IPS-20b (cell line): ENCODE measurements around the gene KMT5B.

ENCODE experiments used
- H3K27ac ChIP-seq: one replicate; pipeline ENCODE4 v1.5.1; 2013; ENCODE audit warnings: low read length
- H3K27me3 ChIP-seq: 2 replicates; pipeline ENCODE4 v1.6.1; 2013; ENCODE audit warnings: mild to moderate bottlenecking, low read length, inconsistent platforms; ENCODE audit not compliant: insufficient read depth
- H3K36me3 ChIP-seq: 2 replicates; pipeline ENCODE4 v1.6.1; 2013; ENCODE audit warnings: low read depth, mild to moderate bottlenecking, inconsistent platforms, low read length, moderate library complexity; ENCODE audit not compliant: insufficient read depth
- H3K4me1 ChIP-seq: 2 replicates; pipeline ENCODE4 v1.6.1; 2013; ENCODE audit warnings: mild to moderate bottlenecking, control low read depth, inconsistent platforms, low read length, moderate library complexity; ENCODE audit not compliant: insufficient read depth
- H3K4me3 ChIP-seq: 2 replicates; pipeline ENCODE4 v1.5.1; 2013; ENCODE audit warnings: mild to moderate bottlenecking, low read length, inconsistent platforms
- H3K9ac ChIP-seq: 2 replicates; pipeline ENCODE4 v1.6.1; 2013; ENCODE audit warnings: low read depth, mild to moderate bottlenecking, inconsistent platforms, low read length, moderate library complexity
- H3K9me3 ChIP-seq: 2 replicates; pipeline ENCODE4 v1.6.1; 2013; ENCODE audit warnings: mild to moderate bottlenecking, low read depth, low read length, inconsistent platforms; ENCODE audit not compliant: insufficient read depth

KMT5B gene

GRCh38 chr11:68140496-68141245, 72.4 kb downstream of the KMT5B start:
- Histone ChIP-seq H3K36me3 (no peaks in the 10 kb centered on the region), H3K27ac (no peak overlapping the region), H3K4me3 (no peak overlapping the region), H3K4me1 (no peaks in the 10 kb centered on the region), H3K27me3 (no peaks in the 10 kb centered on the region), H3K9ac (no peak overlapping the region), H3K9me3 (peaks cover 5% of the 10 kb centered on the region; the same call in 1 of the 2 replicates)

GRCh38 chr11:68138237-68138636, 74.9 kb downstream of the KMT5B start:
- Histone ChIP-seq H3K9ac (no peak overlapping the region), H3K27me3 (no peaks in the 10 kb centered on the region), H3K27ac (no peak overlapping the region), H3K9me3 (peaks cover 25% of the 10 kb centered on the region), H3K4me1 (no peaks in the 10 kb centered on the region), H3K36me3 (no peaks in the 10 kb centered on the region), H3K4me3 (no peak overlapping the region)

- Histone ChIP-seq H3K4me3 (no peak overlapping the region), H3K27me3 (no peaks in the 10 kb centered on the region), H3K9me3 (peaks cover 26% of the 10 kb centered on the region), H3K9ac (no peak overlapping the region), H3K36me3 (no peaks in the 10 kb centered on the region), H3K4me1 (no peaks in the 10 kb centered on the region), H3K27ac (no peak overlapping the region)
Measured at GRCh38 chr11:68137833-68138232, 75.3 kb downstream of the KMT5B start.

- H3K36me3 ChIP-seq = no peaks in the 10 kb centered on the region
- H3K4me1 ChIP-seq = no peaks in the 10 kb centered on the region
- H3K4me3 ChIP-seq = no peak overlapping the region
- H3K27ac ChIP-seq = no peak overlapping the region
- peaks cover 33% of the 10 kb centered on the region for H3K9me3 ChIP-seq
- no peak overlapping the region for H3K9ac ChIP-seq
- no peaks in the 10 kb centered on the region for H3K27me3 ChIP-seq
Measured at GRCh38 chr11:68136866-68137265, 76.2 kb downstream of the KMT5B start.

- H3K4me3 ChIP-seq = no peak overlapping the region
- H3K27ac ChIP-seq = no peak overlapping the region
- H3K9ac ChIP-seq = no peak overlapping the region
- H3K4me1 ChIP-seq = no peaks in the 10 kb centered on the region
- peaks cover 44% of the 10 kb centered on the region for H3K9me3 ChIP-seq
- no peaks in the 10 kb centered on the region for H3K36me3 ChIP-seq
- H3K27me3 ChIP-seq = no peaks in the 10 kb centered on the region
Measured at GRCh38 chr11:68135161-68135560, 77.9 kb downstream of the KMT5B start.

GRCh38 chr11:68133761-68134160, 79.3 kb downstream of the KMT5B start:
- no peak overlapping the region for H3K9ac ChIP-seq
- H3K9me3 ChIP-seq = peaks cover 47% of the 10 kb centered on the region
- H3K27ac ChIP-seq = no peak overlapping the region
- no peaks in the 10 kb centered on the region for H3K27me3 ChIP-seq
- H3K4me1 ChIP-seq = peaks cover 5% of the 10 kb centered on the region; the same call in 1 of the 2 replicates
- no peak overlapping the region for H3K4me3 ChIP-seq
- H3K36me3 ChIP-seq = no peaks in the 10 kb centered on the region

- Histone ChIP-seq H3K9me3 (peaks cover 39% of the 10 kb centered on the region), H3K4me1 (peaks cover 32% of the 10 kb centered on the region), H3K36me3 (no peaks in the 10 kb centered on the region), H3K27ac (no peak overlapping the region), H3K27me3 (no peaks in the 10 kb centered on the region), H3K9ac (no peak overlapping the region), H3K4me3 (no peak overlapping the region)
Measured at GRCh38 chr11:68130121-68130520, 83.0 kb downstream of the KMT5B start.

GRCh38 chr11:68128682-68129327, 84.3 kb downstream of the KMT5B start:
- Histone ChIP-seq H3K27ac (peak overlapping the region; percentile 92), H3K4me3 (peak overlapping the region; percentile 58; the same call in 1 of the 2 replicates), H3K4me1 (peaks cover 33% of the 10 kb centered on the region), H3K9ac (peak overlapping the region; percentile 70), H3K27me3 (no peaks in the 10 kb centered on the region), H3K36me3 (no peaks in the 10 kb centered on the region), H3K9me3 (peaks cover 27% of the 10 kb centered on the region)

- peak overlapping the region; percentile 98 for H3K27ac ChIP-seq
- H3K4me1 ChIP-seq = peaks cover 34% of the 10 kb centered on the region
- H3K27me3 ChIP-seq = no peaks in the 10 kb centered on the region
- H3K9ac ChIP-seq = peak overlapping the region; percentile 87
- peak overlapping the region; percentile 58; the same call in 1 of the 2 replicates for H3K4me3 ChIP-seq
- peaks cover 20% of the 10 kb centered on the region for H3K9me3 ChIP-seq
- H3K36me3 ChIP-seq = no peaks in the 10 kb centered on the region
Measured at GRCh38 chr11:68127714-68128681, 85.1 kb downstream of the KMT5B start.

GRCh38 chr11:68125164-68125563, 87.9 kb downstream of the KMT5B start:
- H3K4me1 ChIP-seq = peaks cover 42% of the 10 kb centered on the region
- no peak overlapping the region for H3K4me3 ChIP-seq
- no peak overlapping the region for H3K9ac ChIP-seq
- no peaks in the 10 kb centered on the region for H3K27me3 ChIP-seq
- peaks cover 2% of the 10 kb centered on the region for H3K9me3 ChIP-seq
- H3K36me3 ChIP-seq = no peaks in the 10 kb centered on the region
- no peak overlapping the region for H3K27ac ChIP-seq

GRCh38 chr11:68122936-68123539, 90.1 kb downstream of the KMT5B start:
- H3K9ac ChIP-seq = peak overlapping the region; percentile 25; the same call in 1 of the 2 replicates

More at GRCh38 chr11:68122936-68123539, 90.1 kb downstream of the KMT5B start:
- Histone ChIP-seq H3K4me3 (no peak overlapping the region), H3K4me1 (peaks cover 46% of the 10 kb centered on the region), H3K27me3 (no peaks in the 10 kb centered on the region), H3K9me3 (no peaks in the 10 kb centered on the region), H3K36me3 (peaks cover 4% of the 10 kb centered on the region; the same call in 1 of the 2 replicates), H3K27ac (no peak overlapping the region)
